ENCODE measurements around the gene CD9.
"Not testable (repeated sequence)": the region's sequence is repeated elsewhere in the genome, so short reads cannot be mapped to it uniquely, and the experiment has no call there.

DNA sequence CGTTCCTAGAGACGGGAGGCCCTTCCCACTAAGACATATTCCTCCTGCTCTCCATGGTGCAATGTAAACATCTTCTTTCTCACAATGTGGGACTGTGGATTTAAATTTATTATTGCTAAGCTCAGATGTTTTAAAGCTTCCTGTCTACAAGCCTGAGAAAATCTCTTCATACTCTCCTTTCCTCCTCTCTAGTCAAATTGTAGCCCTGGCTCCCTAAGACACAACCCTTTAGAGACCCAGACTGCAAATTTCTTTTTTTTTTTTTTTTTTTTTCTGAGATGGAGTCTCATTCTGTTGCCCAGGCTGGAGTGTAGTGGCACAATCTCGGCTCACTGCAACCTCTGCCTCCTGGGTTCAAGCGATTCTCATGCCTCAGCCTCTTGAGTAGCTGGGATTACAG, 9.2 kb downstream of the CD9 start:
- TF ChIP-seq EZH2 (IDR thresholded peaks at IDR 0.05; ENCODE audit: borderline replicate concordance, low read depth, low read length, severe bottlenecking): not testable (repeated sequence)
- TF ChIP-seq, protein P1, sequence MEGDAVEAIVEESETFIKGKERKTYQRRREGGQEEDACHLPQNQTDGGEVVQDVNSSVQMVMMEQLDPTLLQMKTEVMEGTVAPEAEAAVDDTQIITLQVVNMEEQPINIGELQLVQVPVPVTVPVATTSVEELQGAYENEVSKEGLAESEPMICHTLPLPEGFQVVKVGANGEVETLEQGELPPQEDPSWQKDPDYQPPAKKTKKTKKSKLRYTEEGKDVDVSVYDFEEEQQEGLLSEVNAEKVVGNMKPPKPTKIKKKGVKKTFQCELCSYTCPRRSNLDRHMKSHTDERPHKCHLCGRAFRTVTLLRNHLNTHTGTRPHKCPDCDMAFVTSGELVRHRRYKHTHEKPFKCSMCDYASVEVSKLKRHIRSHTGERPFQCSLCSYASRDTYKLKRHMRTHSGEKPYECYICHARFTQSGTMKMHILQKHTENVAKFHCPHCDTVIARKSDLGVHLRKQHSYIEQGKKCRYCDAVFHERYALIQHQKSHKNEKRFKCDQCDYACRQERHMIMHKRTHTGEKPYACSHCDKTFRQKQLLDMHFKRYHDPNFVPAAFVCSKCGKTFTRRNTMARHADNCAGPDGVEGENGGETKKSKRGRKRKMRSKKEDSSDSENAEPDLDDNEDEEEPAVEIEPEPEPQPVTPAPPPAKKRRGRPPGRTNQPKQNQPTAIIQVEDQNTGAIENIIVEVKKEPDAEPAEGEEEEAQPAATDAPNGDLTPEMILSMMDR (IDR thresholded peaks at IDR 0.05; ENCODE audit: borderline replicate concordance, extremely low read depth, low read length, poor library complexity, severe bottlenecking): not testable (repeated sequence)

Measured in DND-41 (cell line).